NB4 (cell line): ENCODE measurements around the gene DMAP1.

Experiments
- CTCF ChIP-seq: IDR thresholded peaks from one replicate; pipeline ENCODE4 v1.5.1; 2012; ENCODE audit warnings: low read depth, low read length
- MAX ChIP-seq: IDR thresholded peaks from 2 replicates; pipeline ENCODE4 v1.6.1; 2011; ENCODE audit warnings: low read depth, low read length
- POLR2A ChIP-seq: IDR thresholded peaks from 2 replicates; pipeline ENCODE4 v1.6.1; 2011; ENCODE audit warnings: mild to moderate bottlenecking; ENCODE audit not compliant: insufficient read length; ENCODE audit errors: extremely low read depth

GRCh38 chr1:44263568-44264450 is 50.5 kb downstream of the DMAP1 start:
- TF ChIP-seq POLR2A (no peak), CTCF (no peak), MAX (no peak)
